ENCODE results near the gene BHLHA15. TPM values are rescaled to one million over a fixed set of nuclear protein-coding genes. Genes with fewer than 3 reads are reported as not detected.

The BHLHA15 gene
- total RNA-seq, 2 donors from 2014 or later = not detected

DNA sequence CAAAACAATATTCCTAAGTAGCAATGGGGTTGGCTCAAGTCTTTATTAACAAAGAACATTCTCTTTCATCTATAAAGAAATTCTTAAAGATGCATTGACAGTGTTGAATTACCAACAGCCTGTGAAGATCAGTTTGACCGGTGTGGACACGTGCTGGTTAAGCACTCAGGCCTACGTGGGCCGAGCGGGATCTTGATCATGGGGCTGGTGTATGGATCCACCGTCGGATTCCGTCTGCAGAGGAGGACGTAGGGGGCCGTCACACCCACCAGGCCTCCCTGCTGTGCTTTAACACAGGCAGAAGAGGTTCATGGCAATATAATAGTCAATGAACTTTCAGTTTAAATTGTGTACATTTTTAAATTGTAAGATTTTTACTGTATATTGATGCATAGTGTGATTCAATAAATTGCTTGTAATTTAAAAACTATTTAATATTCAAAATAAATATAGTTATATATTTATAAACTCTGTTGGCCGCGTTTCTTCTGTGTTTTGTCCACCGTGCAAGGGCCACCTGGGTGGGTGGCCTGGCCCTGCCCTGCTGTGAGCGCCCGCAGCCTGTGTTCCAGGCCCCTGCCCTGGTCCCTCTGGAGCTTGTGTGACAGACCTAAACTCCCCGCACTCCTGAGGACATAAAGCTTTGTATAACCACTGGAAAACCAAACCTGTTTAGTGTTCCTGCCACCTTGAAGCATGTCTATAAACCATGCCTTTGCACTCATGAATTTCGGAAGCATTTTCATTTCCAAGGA, 1.9 kb upstream of the BHLHA15 start:
- no peaks in the 10 kb centered on the region for H3K27me3 Mint-ChIP-seq
- H3K4me1 Mint-ChIP-seq = peaks cover 4% of the 10 kb centered on the region
- no peaks in the 10 kb centered on the region for H3K9me3 ChIP-seq (ENCODE audit: control insufficient read depth, low read length, poor library complexity, severe bottlenecking)
- DNase-seq = peak in 1 of 3 donors; percentile 3
- H3K4me3 Mint-ChIP-seq = peak overlapping the region; percentile 73
- ATAC-seq = no peak
- H3K36me3 Mint-ChIP-seq (ENCODE audit: low read depth) = peaks cover 3% of the 10 kb centered on the region
- no peak overlapping the region for H3K27ac Mint-ChIP-seq

DNA sequence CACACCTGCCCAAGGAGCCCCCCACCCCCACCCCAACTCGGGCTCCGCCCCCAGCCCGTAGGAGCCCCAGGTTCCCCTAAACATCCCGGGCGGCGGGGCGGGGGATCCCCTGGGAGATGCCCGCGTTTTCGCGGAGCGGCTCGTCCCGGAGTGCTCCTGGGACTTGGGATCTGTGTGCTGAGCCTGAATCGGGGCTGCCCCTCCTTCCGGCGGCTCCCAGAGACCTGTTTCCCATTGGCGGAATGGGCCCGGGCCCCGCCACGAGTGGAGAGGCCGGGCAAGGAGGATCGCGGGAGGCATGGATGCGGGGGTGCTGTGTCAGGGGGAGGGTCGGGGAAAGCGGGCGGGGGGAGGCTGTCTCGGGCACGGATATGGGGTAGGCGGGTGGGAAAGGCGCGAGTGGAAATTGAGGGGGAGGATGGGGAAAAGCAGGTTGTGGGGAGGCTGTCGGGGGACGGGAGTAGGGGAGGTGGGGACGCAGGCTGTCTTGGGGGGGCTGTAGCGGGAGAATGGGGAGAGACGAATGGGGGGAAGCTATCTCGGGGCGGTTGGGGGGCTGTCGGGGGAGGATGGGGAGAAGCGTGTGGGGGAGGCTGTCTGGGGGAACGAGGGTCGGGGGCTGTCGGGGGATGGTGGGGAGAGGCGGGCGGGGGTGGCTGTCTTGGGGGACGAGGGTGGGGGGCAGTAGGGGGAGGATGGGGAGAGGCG, 572 bp upstream of the BHLHA15 start:
- H3K27me3 Mint-ChIP-seq = no peaks in the 10 kb centered on the region
- no peak overlapping the region for H3K27ac Mint-ChIP-seq
- peak overlapping the region; percentile 73 for H3K4me3 Mint-ChIP-seq
- H3K9me3 ChIP-seq (ENCODE audit: control insufficient read depth, low read length, poor library complexity, severe bottlenecking) = no peaks in the 10 kb centered on the region
- DNase-seq = peak in 1 of 3 donors; percentile 3
- H3K4me1 Mint-ChIP-seq = peaks cover 4% of the 10 kb centered on the region
- no peak for ATAC-seq
- H3K36me3 Mint-ChIP-seq (ENCODE audit: low read depth) = peaks cover 3% of the 10 kb centered on the region

DNA sequence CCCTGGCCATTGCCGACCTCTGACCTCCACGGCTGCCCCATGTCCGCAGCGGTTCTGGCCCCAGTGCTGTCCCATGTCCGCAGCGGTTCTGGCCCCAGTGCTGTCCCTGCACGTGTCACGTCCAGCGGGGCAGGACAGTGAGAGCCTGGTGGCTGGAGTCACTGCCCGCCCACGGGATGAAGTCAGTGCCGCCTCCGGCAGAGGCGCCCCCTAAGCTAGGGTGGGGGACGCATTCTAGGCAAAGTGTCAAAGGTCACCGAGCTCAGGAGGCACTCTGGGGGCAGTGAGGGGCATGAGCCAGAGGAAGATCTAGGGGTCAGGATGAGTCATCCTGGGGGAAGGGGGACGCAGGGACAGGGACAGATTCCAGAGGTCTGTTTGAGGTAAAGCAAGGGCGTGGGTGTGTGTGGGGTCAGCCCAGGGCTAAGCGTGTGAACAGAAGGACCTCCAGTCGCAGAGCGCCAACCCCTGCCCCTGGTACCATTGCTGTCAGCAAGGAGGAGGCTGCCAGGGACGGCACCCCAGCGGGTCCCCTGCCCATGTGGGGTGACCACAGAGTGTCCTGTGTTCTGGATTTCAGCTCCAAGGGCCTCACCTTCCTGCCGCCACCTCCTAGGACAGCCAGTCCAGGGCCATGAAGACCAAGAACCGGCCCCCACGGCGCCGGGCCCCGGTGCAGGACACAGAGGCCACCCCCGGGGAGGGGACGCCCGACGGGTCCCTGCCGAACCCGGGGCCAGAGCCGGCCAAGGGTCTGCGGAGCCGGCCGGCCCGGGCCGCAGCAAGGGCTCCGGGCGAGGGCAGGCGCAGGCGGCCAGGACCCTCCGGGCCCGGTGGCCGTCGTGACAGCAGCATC, 665 bp downstream of the BHLHA15 start:
- no peak for DNase-seq
- Mint-ChIP-seq H3K36me3 (ENCODE audit: low read depth) (no peaks in the 10 kb centered on the region), H3K4me1 (peaks cover 4% of the 10 kb centered on the region), H3K27me3 (no peaks in the 10 kb centered on the region), H3K4me3 (peak overlapping the region; percentile 76), H3K27ac (no peak overlapping the region)
- no peak for ATAC-seq
- H3K9me3 ChIP-seq (ENCODE audit: control insufficient read depth, low read length, poor library complexity, severe bottlenecking) = no peaks in the 10 kb centered on the region

DNA sequence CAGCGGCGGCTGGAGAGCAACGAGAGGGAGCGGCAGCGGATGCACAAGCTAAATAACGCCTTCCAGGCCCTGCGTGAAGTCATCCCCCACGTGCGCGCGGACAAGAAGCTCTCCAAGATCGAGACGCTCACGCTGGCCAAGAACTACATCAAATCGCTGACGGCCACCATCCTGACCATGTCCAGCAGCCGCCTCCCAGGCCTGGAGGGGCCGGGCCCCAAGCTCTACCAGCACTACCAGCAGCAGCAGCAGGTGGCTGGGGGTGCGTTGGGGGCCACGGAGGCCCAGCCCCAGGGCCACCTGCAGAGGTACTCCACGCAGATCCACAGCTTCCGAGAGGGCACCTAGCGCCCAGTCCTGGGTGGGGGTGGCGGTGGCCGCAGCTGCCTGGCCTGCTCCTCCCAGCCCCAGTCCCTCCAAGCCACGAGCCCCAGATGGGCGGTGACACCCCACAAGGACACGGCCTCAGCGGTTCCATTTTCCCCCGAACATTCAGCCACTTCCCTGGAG, 1.3 kb downstream of the BHLHA15 start:
- peaks cover 5% of the 10 kb centered on the region for H3K4me1 Mint-ChIP-seq
- no peaks in the 10 kb centered on the region for H3K36me3 Mint-ChIP-seq (ENCODE audit: low read depth)
- H3K27me3 Mint-ChIP-seq = no peaks in the 10 kb centered on the region
- H3K9me3 ChIP-seq (ENCODE audit: control insufficient read depth, low read length, poor library complexity, severe bottlenecking) = no peaks in the 10 kb centered on the region
- H3K4me3 Mint-ChIP-seq = no peak overlapping the region
- H3K27ac Mint-ChIP-seq = no peak overlapping the region
- no peak for DNase-seq
- ATAC-seq = no peak

DNA sequence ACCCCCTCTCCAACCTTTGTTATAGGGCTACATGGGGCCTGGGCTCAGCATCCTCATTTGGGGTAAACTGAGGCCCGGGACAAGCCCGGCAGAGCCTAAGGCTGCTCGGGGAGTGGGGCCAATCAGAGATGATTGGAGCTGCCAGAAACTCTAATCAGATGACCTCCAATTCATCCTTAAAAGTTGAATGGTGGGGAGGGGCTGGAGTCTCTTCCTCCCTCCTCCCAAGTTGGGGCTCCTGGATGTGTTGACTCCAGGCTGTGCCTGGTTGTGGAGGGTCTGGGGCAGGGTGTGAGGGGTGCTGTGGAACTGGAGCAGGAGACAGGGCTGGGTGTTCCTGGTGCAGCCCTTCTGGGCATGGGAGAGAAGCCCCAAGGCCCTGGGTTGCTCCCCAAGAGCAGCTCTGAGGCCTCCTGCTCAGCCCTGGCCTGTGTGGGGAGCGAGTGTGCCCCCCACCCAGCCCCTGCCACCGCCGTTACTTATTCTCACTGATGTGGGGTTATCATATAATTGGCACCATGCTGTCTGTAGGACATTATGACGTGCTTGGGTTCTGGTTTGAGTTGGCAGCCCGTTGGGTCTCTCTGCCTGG, 2.2 kb downstream of the BHLHA15 start:
- DNase-seq = no peak
- Mint-ChIP-seq H3K27ac (peak overlapping the region; percentile 14), H3K4me3 (peak overlapping the region; percentile 36)

DNA sequence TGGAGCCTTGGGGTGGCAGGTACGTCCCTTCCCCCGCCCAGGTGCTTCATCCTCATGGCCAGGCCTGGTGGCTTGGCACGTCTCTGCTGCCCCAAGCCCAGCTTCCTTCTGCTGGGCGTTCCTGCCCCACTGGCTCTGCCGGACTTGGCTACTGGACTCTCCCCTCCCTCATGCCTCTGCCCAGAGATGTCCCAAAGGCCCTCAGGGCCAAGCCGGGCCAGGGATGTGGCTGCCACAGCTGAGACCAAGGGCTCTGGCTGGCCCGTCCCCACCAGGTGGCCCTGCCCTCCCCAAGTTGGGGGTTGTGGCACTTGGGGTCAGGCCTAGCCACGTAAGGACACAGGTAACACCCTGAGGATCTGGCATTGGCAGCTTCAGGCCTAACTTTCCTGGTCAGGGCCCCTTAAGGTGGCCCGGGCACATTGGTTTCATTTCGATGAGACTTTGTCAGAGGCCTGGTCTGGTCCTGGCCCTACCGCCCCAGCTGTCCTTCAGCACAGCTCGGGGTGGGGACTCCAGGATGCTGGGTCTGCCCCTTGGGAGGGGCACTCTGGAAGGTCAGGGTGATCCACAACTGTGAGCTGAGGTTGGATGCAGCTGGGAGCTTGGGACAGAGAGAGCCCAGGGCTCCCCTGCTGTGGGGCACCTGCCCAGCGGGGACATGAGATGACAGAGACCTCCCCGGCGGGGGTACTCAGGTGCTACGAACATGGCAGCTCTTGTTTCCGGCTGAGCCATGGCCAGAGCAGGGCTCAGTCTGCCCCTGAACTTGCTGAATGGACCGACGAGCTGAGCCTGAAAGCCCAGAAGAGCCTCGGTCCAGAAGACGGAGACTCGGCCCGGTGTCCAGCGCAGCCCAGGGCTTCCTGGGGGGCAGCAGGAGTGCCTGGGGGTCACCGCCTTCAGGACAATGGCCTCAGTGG, 2.9 kb downstream of the BHLHA15 start:
- H3K4me3 Mint-ChIP-seq = peak overlapping the region; percentile 36
- H3K9me3 ChIP-seq (ENCODE audit: control insufficient read depth, low read length, poor library complexity, severe bottlenecking) = no peaks in the 10 kb centered on the region

More for the DNA sequence above, 2.2 kb downstream of the BHLHA15 start:
- Mint-ChIP-seq H3K27me3 (no peaks in the 10 kb centered on the region), H3K36me3 (ENCODE audit: low read depth) (no peaks in the 10 kb centered on the region), H3K4me1 (peaks cover 9% of the 10 kb centered on the region)
- no peaks in the 10 kb centered on the region for H3K9me3 ChIP-seq (ENCODE audit: control insufficient read depth, low read length, poor library complexity, severe bottlenecking)
- no peak for ATAC-seq

DNA sequence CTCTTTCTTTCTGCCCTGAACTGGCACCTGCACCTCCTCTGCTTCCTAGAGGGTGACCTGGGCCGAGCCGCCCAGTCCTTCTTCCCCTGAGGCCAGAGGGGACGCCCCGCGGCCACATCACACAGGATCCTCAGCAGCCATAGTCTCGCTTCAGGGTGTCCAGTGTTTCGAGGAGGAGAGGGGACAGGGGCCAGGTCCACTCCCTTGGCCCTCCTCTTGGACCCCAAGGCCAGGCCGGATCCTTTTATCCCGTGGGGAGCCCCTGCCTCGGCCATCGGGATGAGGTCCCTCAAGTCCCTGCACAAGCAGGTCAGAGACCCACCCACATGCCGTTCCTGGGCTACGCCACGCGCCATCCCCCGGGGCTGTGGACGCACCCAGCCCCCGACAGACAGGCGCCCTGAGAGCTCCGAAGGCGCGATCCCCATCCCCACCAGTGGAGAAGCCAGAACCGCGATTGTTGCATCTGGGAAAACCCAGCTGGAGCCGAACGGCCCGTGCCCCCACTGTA, 3.6 kb downstream of the BHLHA15 start:
- no peaks in the 10 kb centered on the region for H3K36me3 Mint-ChIP-seq (ENCODE audit: low read depth)
- no peak overlapping the region for H3K27ac Mint-ChIP-seq
- no peaks in the 10 kb centered on the region for H3K27me3 Mint-ChIP-seq
- H3K9me3 ChIP-seq (ENCODE audit: control insufficient read depth, low read length, poor library complexity, severe bottlenecking) = no peaks in the 10 kb centered on the region
- H3K4me3 Mint-ChIP-seq = no peak overlapping the region
- ATAC-seq (no peak), DNase-seq (no peak)
- peaks cover 19% of the 10 kb centered on the region for H3K4me1 Mint-ChIP-seq

More for the DNA sequence above, 2.9 kb downstream of the BHLHA15 start:
- Mint-ChIP-seq H3K27me3 (no peaks in the 10 kb centered on the region), H3K4me1 (peaks cover 15% of the 10 kb centered on the region), H3K36me3 (ENCODE audit: low read depth) (no peaks in the 10 kb centered on the region), H3K27ac (peak overlapping the region; percentile 14)
- DNase-seq = no peak
- no peak for ATAC-seq

DNA sequence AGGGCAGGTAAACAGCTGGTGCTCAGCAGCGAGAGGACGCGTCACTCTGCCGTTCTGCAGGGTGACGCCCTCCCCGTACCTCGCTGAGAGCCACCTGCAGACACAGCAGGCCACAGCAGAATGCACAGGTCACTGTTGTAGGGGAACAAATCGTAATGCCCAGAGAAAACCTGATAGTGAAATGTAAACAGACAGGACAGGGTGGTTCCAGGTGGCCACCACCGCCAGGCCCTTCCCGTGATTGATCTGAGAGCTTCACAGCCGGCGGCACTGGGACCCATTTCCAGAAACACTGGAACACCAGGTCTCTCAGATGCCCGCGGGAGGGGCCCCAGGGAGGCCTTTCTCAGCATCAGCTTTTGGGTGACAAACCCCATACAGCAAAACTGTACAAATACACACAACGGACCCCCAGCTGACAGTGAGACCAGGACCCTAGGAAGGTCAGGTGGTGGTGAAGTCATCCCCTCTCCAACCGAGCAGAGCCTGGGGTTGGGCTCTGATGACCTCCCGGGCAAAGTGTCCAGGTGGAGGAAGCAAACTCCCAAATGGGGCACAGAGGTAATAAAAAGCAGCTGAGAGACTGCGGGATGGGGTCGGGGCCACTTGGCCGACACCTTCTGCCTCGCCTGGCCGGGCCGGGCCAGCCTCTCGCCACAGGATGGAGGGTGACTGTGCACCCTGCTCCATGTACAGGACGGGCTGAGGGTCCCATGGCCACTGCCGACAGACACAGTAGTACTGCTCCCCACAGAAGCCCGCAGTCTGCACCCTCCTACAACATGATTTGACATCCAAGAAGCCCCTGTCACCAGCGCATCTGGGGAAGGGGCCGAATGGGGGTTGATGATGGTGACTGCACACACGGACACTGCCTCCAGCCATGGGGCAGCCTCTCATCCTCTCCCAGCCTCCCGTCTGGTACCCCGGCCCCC, 4.6 kb downstream of the BHLHA15 start:
- Mint-ChIP-seq H3K4me3 (peak overlapping the region; percentile 45), H3K27me3 (no peaks in the 10 kb centered on the region), H3K27ac (no peak overlapping the region), H3K4me1 (peaks cover 19% of the 10 kb centered on the region), H3K36me3 (ENCODE audit: low read depth) (no peaks in the 10 kb centered on the region)
- DNase-seq (no peak), ATAC-seq (no peak)
- H3K9me3 ChIP-seq (ENCODE audit: control insufficient read depth, low read length, poor library complexity, severe bottlenecking) = no peaks in the 10 kb centered on the region

DNA sequence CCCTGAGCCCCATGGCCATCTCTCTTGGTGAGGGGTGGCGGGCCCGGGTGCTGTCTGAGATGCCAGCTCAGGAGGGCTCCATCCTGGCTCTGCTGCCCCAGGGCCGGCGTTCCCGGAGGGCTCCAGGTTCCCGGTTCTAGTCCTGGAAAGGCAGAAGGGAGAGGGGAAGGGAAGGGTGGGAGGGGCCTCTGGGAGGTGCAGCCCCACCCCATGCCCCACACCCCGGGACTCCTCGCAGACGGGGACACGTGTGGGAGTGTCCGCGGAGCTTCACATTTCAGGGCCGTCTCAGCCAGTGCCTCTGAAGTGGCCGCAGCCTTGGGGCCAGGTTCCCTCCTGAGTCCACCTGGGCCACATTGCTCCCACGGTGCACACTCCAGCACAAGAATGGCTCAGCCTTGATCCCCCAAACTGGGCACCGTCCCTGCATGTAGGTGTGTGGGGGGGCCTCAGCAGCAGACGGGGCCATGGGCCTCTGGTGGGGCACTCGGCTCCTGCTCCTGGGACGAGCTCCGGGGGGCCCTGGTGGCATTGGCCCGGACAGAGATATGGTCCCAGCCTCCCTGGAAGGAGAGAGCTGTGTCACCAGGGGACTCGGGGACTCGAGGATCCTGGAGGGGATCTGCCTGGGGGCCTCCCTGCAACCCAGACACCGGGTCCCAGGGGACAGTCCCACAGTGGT, 5.8 kb downstream of the BHLHA15 start:
- DNase-seq = no peak
- Mint-ChIP-seq H3K4me1 (peaks cover 15% of the 10 kb centered on the region), H3K27ac (no peak overlapping the region), H3K4me3 (no peak overlapping the region), H3K27me3 (no peaks in the 10 kb centered on the region), H3K36me3 (ENCODE audit: low read depth) (no peaks in the 10 kb centered on the region)
- no peak for ATAC-seq
- H3K9me3 ChIP-seq (ENCODE audit: control insufficient read depth, low read length, poor library complexity, severe bottlenecking) = no peaks in the 10 kb centered on the region

DNA sequence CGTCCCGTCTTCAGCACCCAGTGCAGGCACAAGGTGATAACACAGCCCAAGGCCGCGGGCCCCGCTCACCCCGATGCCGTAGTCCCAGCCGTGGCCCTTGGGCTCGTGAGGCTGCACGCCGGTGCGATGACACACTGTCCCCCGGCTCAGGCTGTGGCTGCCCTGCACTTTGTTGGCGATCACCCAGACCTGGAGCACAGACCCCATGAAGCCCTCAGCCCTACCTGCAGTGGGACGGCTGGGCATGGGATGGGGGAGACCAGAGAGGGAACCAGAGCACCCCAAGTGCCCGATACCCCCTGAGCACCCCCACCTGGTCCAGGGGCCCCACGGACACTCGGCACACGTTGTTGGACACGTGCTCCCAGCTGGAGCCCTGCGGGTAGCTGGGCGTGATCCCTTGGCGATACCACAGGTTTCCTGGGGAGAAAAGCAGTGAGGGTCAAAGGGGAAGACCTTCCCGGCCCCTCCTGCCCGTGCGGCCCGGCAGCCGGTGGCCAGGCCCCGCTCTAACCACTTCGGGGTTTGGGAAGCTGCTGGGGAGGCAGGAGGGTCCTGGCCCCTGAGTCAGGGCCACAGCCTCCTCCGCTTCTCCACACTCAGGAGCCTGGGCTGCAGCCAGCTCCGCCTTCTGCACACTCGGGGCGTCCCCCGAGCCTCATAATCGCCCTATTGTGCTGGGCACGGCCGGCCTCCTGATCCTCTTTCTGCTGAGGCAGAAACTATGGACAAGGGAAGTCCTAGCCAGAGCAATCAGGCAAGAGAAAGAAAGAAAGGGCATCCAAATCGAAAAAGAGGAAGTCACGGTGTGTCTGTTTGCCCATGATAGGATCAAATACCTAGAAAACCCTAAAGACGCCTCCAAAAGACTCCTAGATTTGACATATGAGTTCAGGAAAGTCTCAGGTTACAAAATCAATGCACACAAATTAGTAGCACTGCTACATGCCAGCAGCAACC, 6.7 kb downstream of the BHLHA15 start:
- Mint-ChIP-seq H3K4me3 (no peak overlapping the region), H3K36me3 (ENCODE audit: low read depth) (no peaks in the 10 kb centered on the region), H3K27ac (no peak overlapping the region), H3K4me1 (peaks cover 15% of the 10 kb centered on the region), H3K27me3 (no peaks in the 10 kb centered on the region)
- ATAC-seq (no peak), DNase-seq (no peak)
- no peaks in the 10 kb centered on the region for H3K9me3 ChIP-seq (ENCODE audit: control insufficient read depth, low read length, poor library complexity, severe bottlenecking)
